Mesendoderm (in vitro differentiated cells): ENCODE measurements around the gene MACF1.
A peak's percentile ranks its signal among the peaks of the same experiment; 100 is the strongest.

Experiments
- DNase-seq: peaks from one replicate; pipeline ENCODE4 v3.0.0; 2013
- H2AK5ac ChIP-seq: 2 replicates; pipeline ENCODE4 v1.6.1; 2013; ENCODE audit warnings: low read length, inconsistent platforms
- H2BK120ac ChIP-seq: 2 replicates; pipeline ENCODE4 v1.6.1; 2013; ENCODE audit warnings: low read depth, mild to moderate bottlenecking, low read length, moderate library complexity, mixed read lengths
- H2BK15ac ChIP-seq: replicated peaks from 2 replicates; pipeline ENCODE4 v1.6.1; 2013; ENCODE audit warnings: low read depth, mild to moderate bottlenecking, moderate library complexity
- H2BK5ac ChIP-seq: 2 replicates; pipeline ENCODE4 v1.6.1; 2013; ENCODE audit warnings: low read length, inconsistent platforms
- H3K18ac ChIP-seq: 2 replicates; pipeline ENCODE4 v1.6.1; 2013; ENCODE audit warnings: mild to moderate bottlenecking, low read length, mixed read lengths
- H3K23ac ChIP-seq: one replicate; pipeline ENCODE4 v1.6.1; 2013; ENCODE audit warnings: low read length
- H3K27ac ChIP-seq: 2 replicates; pipeline ENCODE4 v1.5.1; 2013; ENCODE audit warnings: low read depth, mild to moderate bottlenecking, inconsistent platforms, low read length, moderate library complexity
- H3K27me3 ChIP-seq: 2 replicates; pipeline ENCODE4 v1.6.1; 2013; ENCODE audit warnings: low read length, control low read depth, mild to moderate bottlenecking, inconsistent platforms; ENCODE audit not compliant: insufficient read depth, poor library complexity
- H3K36me3 ChIP-seq: 2 replicates; pipeline ENCODE4 v1.6.1; 2013; ENCODE audit warnings: low read length, inconsistent platforms; ENCODE audit not compliant: control insufficient read depth, insufficient read depth
- H3K4ac ChIP-seq: one replicate; pipeline ENCODE4 v1.6.1; 2013; ENCODE audit warnings: low read depth, mild to moderate bottlenecking, low read length, moderate library complexity
- H3K4me1 ChIP-seq: 2 replicates; pipeline ENCODE4 v1.6.1; 2013; ENCODE audit warnings: low read depth, low read length, inconsistent platforms; ENCODE audit not compliant: control insufficient read depth
- H3K4me2 ChIP-seq: 2 replicates; pipeline ENCODE4 v1.6.1; 2013; ENCODE audit warnings: low read length
- H3K4me3 ChIP-seq: 2 replicates; pipeline ENCODE4 v1.5.1; 2013; ENCODE audit warnings: mild to moderate bottlenecking, low read length
- H3K56ac ChIP-seq: one replicate; pipeline ENCODE4 v1.6.1; 2013; ENCODE audit warnings: low read length
- H3K79me1 ChIP-seq: 2 replicates; pipeline ENCODE4 v1.6.1; 2013; ENCODE audit warnings: low read length, inconsistent platforms
- H3K79me2 ChIP-seq: 2 replicates; pipeline ENCODE4 v1.6.1; 2013; ENCODE audit warnings: mild to moderate bottlenecking, low read length; ENCODE audit not compliant: control insufficient read depth, insufficient read depth
- H3K9ac ChIP-seq: 2 replicates; pipeline ENCODE4 v1.6.1; 2013; ENCODE audit warnings: low read length, inconsistent platforms
- H4K5ac ChIP-seq: one replicate; pipeline ENCODE4 v1.6.1; 2013; ENCODE audit warnings: low read length
- H4K8ac ChIP-seq: one replicate; pipeline ENCODE4 v1.6.1; 2013; ENCODE audit warnings: low read depth, mild to moderate bottlenecking, control low read depth, low read length, moderate library complexity
- WGBS: extraction: QIAGEN DNeasy Blood & Tissue Kit; methylation state at CpG from one replicate; pipeline ENCODE4 v1.1.7; 2013; ENCODE audit warnings: low lambda C conversion rate, missing lambda C conversion rate; ENCODE audit not compliant: insufficient coverage; ENCODE audit errors: extremely low coverage; 5-methylcytosine and 5-hydroxymethylcytosine counted together

Gene MACF1

DNA sequence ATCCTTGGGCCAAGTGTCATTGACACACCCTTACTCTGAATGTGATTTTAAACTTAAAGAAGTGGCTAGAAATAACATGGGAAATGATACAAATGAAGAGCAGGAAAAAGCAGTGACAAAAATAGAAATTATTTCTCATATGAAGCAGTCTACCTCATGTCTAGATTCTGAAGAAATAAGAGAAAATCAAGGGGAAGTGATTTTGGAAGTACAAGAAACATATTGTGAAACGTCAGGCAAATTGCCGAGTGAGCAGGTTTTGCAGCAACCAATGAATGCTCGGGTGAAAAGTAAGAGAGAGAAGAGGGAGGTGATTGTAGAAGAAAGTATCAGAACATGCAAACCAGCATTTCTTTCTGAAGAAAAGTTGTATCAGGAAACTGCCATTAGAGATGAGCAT lies 130.7 kb downstream of the MACF1 start:
- no peak overlapping the region for H3K23ac ChIP-seq
- H2AK5ac ChIP-seq = no peak overlapping the region
- no peak overlapping the region for H4K8ac ChIP-seq
- WGBS = no CpG with 5 or more reads among the region's 3 CpGs
- H3K56ac ChIP-seq = no peak overlapping the region
- H3K18ac ChIP-seq = no peak overlapping the region
- H3K36me3 ChIP-seq = peaks cover 3% of the 10 kb centered on the region
- no peak overlapping the region for H3K4me3 ChIP-seq
- H3K79me1 ChIP-seq = no peaks in the 10 kb centered on the region
- no peaks in the 10 kb centered on the region for H3K4me1 ChIP-seq
- no peak overlapping the region for H3K9ac ChIP-seq
- DNase-seq = no peak
- no peak overlapping the region for H2BK5ac ChIP-seq
- H4K5ac ChIP-seq = no peak overlapping the region
- no peak overlapping the region for H2BK120ac ChIP-seq
- H3K79me2 ChIP-seq = no peaks in the 10 kb centered on the region
- no peaks in the 10 kb centered on the region for H3K27me3 ChIP-seq
- no peak overlapping the region for H3K4ac ChIP-seq
- no peak overlapping the region for H3K4me2 ChIP-seq
- no peak overlapping the region for H2BK15ac ChIP-seq
- H3K27ac ChIP-seq = no peak overlapping the region

DNA sequence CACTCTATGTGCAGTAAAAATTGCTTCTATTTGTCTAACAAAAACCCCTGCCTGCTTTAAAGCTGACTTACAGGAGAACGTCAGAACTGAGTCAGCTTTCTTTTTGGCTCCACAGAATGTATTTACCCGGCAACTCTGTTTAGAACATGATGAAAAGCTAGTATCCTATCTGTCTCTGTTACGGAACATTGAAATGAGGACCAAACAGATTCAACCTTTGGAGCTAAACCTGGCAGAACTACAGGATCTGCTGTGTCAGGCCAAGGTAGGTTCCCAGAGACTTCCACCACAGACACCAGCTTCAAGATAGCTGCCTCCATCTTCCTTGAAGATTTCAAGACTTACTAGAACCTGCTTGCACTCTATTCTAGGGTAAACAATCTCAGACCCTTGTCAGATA lies 132.6 kb downstream of the MACF1 start:
- Histone ChIP-seq H4K8ac (no peak overlapping the region), H2BK120ac (no peak overlapping the region)

DNA sequence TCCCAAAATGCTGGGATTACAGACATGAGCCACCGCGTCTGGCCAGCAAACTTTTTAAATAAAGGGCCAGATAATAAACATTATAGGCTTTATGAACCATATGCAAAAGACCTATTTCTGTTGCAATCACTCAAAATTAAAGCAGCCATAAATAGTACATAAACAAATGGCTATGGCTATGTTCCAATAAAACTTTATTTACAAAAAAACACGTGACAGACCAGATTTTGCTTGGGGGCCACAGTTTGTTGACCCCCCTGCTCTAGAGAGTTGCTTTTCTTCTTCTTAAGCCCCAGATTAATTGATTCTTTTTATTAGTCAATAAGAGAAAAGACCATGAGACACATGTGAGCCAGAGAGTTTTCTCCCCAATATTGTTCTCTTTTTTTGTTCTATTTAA lies 138.3 kb downstream of the MACF1 start:
- Histone ChIP-seq H3K79me1 (no peaks in the 10 kb centered on the region), H2BK120ac (no peak overlapping the region), H3K79me2 (no peaks in the 10 kb centered on the region), H2BK15ac (no peak overlapping the region), H3K4me3 (no peak overlapping the region), H2BK5ac (no peak overlapping the region), H3K9ac (no peak overlapping the region), H3K18ac (no peak overlapping the region), H3K27me3 (no peaks in the 10 kb centered on the region), H3K4ac (no peak overlapping the region), H3K4me2 (no peak overlapping the region), H3K4me1 (no peaks in the 10 kb centered on the region), H3K27ac (no peak overlapping the region), H4K8ac (no peak overlapping the region), H3K56ac (no peak overlapping the region), H3K23ac (no peak overlapping the region), H3K36me3 (peaks cover 2% of the 10 kb centered on the region), H4K5ac (no peak overlapping the region), H2AK5ac (no peak overlapping the region)
- no CpG with 5 or more reads among the region's 3 CpGs for WGBS
- DNase-seq = no peak

More for the DNA sequence above, 132.6 kb downstream of the MACF1 start:
- no peak overlapping the region for H2AK5ac ChIP-seq
- no peaks in the 10 kb centered on the region for H3K27me3 ChIP-seq
- H3K27ac ChIP-seq = no peak overlapping the region
- no peak for DNase-seq
- H3K56ac ChIP-seq = no peak overlapping the region
- no peaks in the 10 kb centered on the region for H3K79me1 ChIP-seq
- no peak overlapping the region for H2BK5ac ChIP-seq
- H2BK15ac ChIP-seq = no peak overlapping the region
- peaks cover 2% of the 10 kb centered on the region for H3K36me3 ChIP-seq
- H3K23ac ChIP-seq = no peak overlapping the region
- no peaks in the 10 kb centered on the region for H3K4me1 ChIP-seq
- H3K79me2 ChIP-seq = no peaks in the 10 kb centered on the region
- H3K4me3 ChIP-seq = no peak overlapping the region
- H3K9ac ChIP-seq = no peak overlapping the region
- WGBS = no CpG with 5 or more reads among the region's 3 CpGs
- H3K18ac ChIP-seq = no peak overlapping the region
- no peak overlapping the region for H4K5ac ChIP-seq
- H3K4ac ChIP-seq = no peak overlapping the region
- no peak overlapping the region for H3K4me2 ChIP-seq

DNA sequence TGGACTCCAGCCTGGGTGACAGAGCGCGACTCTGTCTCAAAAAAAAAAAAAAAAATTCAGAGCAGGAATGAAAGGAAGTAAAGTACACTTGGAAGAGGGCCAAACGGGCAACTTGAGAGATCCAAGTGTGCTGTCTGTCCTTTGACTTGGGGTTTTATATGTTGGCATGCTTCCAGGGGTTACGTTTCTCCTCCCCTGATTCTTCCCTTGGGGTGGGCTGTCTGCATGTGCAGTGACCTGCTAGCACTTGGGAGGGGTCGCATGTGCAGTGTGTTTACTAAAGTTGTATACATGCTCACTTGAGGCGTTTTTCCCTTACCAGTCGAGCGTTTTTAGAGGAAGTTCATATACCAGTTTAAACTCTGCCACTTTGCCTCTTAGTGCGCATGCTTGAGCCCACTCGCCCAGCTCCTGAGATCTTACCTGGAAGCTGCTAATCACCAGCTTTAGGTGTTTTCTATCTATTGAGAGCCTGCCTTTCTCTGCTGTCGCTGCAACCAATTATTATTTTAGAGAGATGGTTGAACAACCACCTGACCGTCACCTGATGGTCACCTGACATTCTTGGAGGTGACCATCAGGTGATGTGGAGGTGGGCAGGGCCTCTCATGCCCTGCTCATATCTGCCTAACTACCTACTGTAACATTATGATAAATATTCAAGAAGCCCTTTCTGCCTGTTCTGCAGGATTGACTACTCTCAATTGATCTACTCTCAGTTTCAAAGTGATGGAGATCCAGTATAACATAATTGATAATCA lies 140.1 kb downstream of the MACF1 start:
- H3K4me2 ChIP-seq = no peak overlapping the region
- H2BK120ac ChIP-seq = no peak overlapping the region
- no CpG with 5 or more reads among the region's 12 CpGs for WGBS
- peaks cover 4% of the 10 kb centered on the region for H3K36me3 ChIP-seq
- H3K23ac ChIP-seq = no peak overlapping the region
- no peak overlapping the region for H2BK15ac ChIP-seq
- H3K18ac ChIP-seq = no peak overlapping the region
- no peaks in the 10 kb centered on the region for H3K27me3 ChIP-seq
- H3K9ac ChIP-seq = no peak overlapping the region
- H3K79me1 ChIP-seq = no peaks in the 10 kb centered on the region
- H2AK5ac ChIP-seq = no peak overlapping the region
- no peaks in the 10 kb centered on the region for H3K79me2 ChIP-seq
- H3K27ac ChIP-seq = no peak overlapping the region
- no peak overlapping the region for H2BK5ac ChIP-seq
- no peak overlapping the region for H4K8ac ChIP-seq
- no peak overlapping the region for H3K4me3 ChIP-seq
- no peak for DNase-seq
- no peak overlapping the region for H4K5ac ChIP-seq
- no peaks in the 10 kb centered on the region for H3K4me1 ChIP-seq
- no peak overlapping the region for H3K4ac ChIP-seq
- H3K56ac ChIP-seq = no peak overlapping the region

DNA sequence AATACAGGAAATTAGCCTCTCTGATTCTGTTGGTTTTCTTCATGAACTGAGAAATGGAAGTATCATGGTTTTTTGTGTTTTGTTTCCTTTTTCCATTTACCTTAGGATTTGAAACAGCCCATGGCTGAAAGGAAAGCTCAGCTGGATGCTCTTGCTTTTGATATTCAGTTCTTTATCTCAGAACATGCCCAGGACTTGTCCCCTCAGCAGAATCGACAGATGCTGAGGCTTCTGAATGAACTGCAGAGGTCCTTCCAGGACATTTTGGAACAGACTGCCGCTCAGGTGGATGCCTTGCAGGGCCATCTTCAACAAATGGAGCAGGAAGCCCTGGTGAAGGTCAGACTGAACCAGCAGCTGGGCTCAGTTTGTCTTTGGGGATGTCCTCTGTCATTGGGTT lies 142.4 kb downstream of the MACF1 start:
- Histone ChIP-seq H3K9ac (no peak overlapping the region), H3K4ac (no peak overlapping the region), H4K5ac (no peak overlapping the region), H3K27ac (no peak overlapping the region), H3K79me1 (no peaks in the 10 kb centered on the region), H3K56ac (peak overlapping the region; percentile 42), H3K18ac (no peak overlapping the region), H2BK15ac (no peak overlapping the region), H2BK120ac (no peak overlapping the region), H3K4me1 (no peaks in the 10 kb centered on the region), H3K4me3 (no peak overlapping the region), H3K79me2 (no peaks in the 10 kb centered on the region), H3K36me3 (peaks cover 5% of the 10 kb centered on the region), H2BK5ac (peak overlapping the region; percentile 15), H4K8ac (no peak overlapping the region), H3K27me3 (no peaks in the 10 kb centered on the region), H3K23ac (no peak overlapping the region), H3K4me2 (no peak overlapping the region), H2AK5ac (no peak overlapping the region)
- no peak for DNase-seq
- no CpG with 5 or more reads among the region's 2 CpGs for WGBS

DNA sequence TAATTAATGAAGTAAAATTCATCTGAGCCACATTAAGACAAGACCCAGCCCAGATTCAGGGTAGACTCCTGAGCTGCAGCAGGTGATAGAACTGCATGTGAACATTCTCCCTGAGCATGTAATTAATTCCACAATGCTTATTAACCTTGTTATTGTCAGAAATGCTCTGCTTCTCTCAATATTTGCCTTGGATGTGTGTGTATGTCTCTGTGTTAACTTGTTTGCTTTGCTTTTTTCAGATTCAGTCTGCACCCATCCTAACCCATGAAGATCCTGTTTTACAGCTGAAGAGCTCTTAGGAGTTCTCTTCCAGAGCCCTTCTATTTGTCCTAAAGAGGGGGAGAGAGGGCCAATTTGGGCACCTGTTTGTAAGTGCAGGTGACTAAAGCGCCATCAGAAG lies 143.8 kb downstream of the MACF1 start:
- H3K4me3 ChIP-seq = no peak overlapping the region
- no peaks in the 10 kb centered on the region for H3K79me1 ChIP-seq
- no peak overlapping the region for H3K9ac ChIP-seq
- no peak overlapping the region for H3K23ac ChIP-seq
- no peak overlapping the region for H4K5ac ChIP-seq
- H3K56ac ChIP-seq = no peak overlapping the region
- H3K4me2 ChIP-seq = no peak overlapping the region
- no peaks in the 10 kb centered on the region for H3K27me3 ChIP-seq
- no peak overlapping the region for H2AK5ac ChIP-seq
- no peaks in the 10 kb centered on the region for H3K4me1 ChIP-seq
- WGBS = no CpG with 5 or more reads among the region's 1 CpG
- H3K18ac ChIP-seq = no peak overlapping the region
- H3K4ac ChIP-seq = no peak overlapping the region
- H2BK120ac ChIP-seq = no peak overlapping the region
- H3K79me2 ChIP-seq = no peaks in the 10 kb centered on the region
- no peak overlapping the region for H2BK15ac ChIP-seq
- peaks cover 9% of the 10 kb centered on the region for H3K36me3 ChIP-seq
- H4K8ac ChIP-seq = no peak overlapping the region
- H3K27ac ChIP-seq = no peak overlapping the region
- no peak overlapping the region for H2BK5ac ChIP-seq
- no peak for DNase-seq
